ENCODE data around the gene RNASET2. TPM values are rescaled to one million over a fixed set of nuclear protein-coding genes. Genes with fewer than 3 reads are reported as not detected.

RNASET2 gene
- total and polyA plus RNA-seq, 10 of the 15 experiments (the other 5 are each of a cell fraction or from before 2014, with no cell fraction given) = 5.5 to 225 (median 50.2) TPM

DNA sequence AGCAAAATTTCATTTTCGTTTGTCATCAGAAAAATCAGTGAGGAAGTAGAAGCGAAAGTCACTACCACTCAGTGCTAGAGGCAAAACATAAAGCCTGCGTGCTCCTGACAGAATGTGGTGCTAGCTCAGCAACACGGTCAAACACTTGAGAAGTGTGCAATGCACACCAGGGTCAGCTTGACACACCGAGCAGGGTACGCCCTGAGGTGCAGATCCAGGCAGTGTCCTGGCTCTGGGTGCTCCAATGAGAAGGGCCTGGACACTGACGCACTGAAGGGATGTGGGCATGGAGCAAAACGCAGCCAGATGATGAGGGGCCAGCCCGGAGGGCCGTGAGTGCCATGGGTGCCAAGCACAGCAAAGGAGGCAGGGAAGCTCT is 5.9 kb downstream of the RNASET2 start:
- peak; percentile 68 for ATAC-seq
- Histone ChIP-seq H3K36me3 (ENCODE audit: control insufficient read depth in 2 of 2, insufficient read depth in 2 of 2, low read length in 1 of 2) (peaks cover 18 to 20% of the 10 kb centered on the region in 2 experiments), H3K9me3 (replicated peaks; ENCODE audit: control insufficient read depth, insufficient read depth, low read length) (no peaks in the 10 kb centered on the region), H4K20me1 (ENCODE audit: control insufficient read depth, insufficient read depth) (no peaks in the 10 kb centered on the region), H2AFZ (ENCODE audit: control insufficient read depth, low read depth, low read length) (no peak overlapping the region), H3K79me2 (ENCODE audit: control insufficient read depth, insufficient read depth, low read length) (peaks cover 60% of the 10 kb centered on the region), H3K4me2 (ENCODE audit: control insufficient read depth, insufficient read depth) (peak overlapping the region; percentile 99), H3K4me1 (ENCODE audit: control insufficient read depth, insufficient read depth, low read length) (peaks cover 42% of the 10 kb centered on the region), H3K9ac (ENCODE audit: control insufficient read depth, insufficient read depth, low read length) (peak overlapping the region; percentile 69), H3K4me3 (peak overlapping the region; percentile 71), H3K27ac (ENCODE audit: control insufficient read depth, insufficient read depth) (peak overlapping the region; percentile 96), H3K27me3 (replicated peaks in 1 of 2; ENCODE audit: control insufficient read depth in 2 of 2, insufficient read depth in 2 of 2, low read length in 1 of 2) (no peaks in the 10 kb centered on the region)
- DNase-seq (ENCODE audit: low read depth, low spot score) = no peak
- no TSS peak for BruUV-seq (replicated peaks)
- ChIA-PET CTCF (interaction anchor here (0.8 to 5.0 kb wide), 9 partner anchors 9 to 191 kb away, joined by 3 to 26 read pairs (median 11); partner anchors contain the start of genes CCR6 and CEP43), POLR2A (interaction anchor here (0.6 to 1.8 kb wide), 7 partner anchors 9 to 163 kb away, joined by 3 to 6 read pairs (median 3); partner anchors contain the start of gene CEP43), SMC1A (ENCODE audit: uncharacterized antibody, unreplicated experiment) (interaction anchor here (0.9 to 4.4 kb wide), 15 partner anchors 9 to 191 kb away, joined by 3 to 19 read pairs (median 7); partner anchors contain the start of genes CCR6 and CEP43), RAD21 (ENCODE audit: unreplicated experiment) (interaction anchor here (0.8 to 8.0 kb wide), 9 partner anchors 8 to 191 kb away, joined by 3 to 79 read pairs (median 5); no protein-coding TSS in a partner anchor)
- in situ Hi-C loops (cut with MboI) (no loop called here), intact Hi-C loops (cut with micrococcal nuclease; ENCODE audit: unreplicated experiment) (loop anchor here (2.0 to 10.0 kb wide), 6 partner anchors 38 to 202 kb away; partner anchors contain the start of genes CCR6 and CEP43)
- 2% methylated on average over 10 of the region's 10 CpGs for WGBS (ENCODE audit: insufficient coverage, insufficient replicate concordance, low lambda C conversion rate, missing lambda C conversion rate)
- FAIRE-seq = peak; percentile 90
- TF ChIP-seq MXI1 (IDR thresholded peaks at IDR 0.05; ENCODE audit: low read depth, low read length) (0 out of 2 replicates have a peak, but pooled peaks have one; percentile 69), SPI1 (IDR thresholded peaks at IDR 0.05; ENCODE audit: borderline replicate concordance, insufficient read depth, low read depth, low read length) (peak; percentile 86), NR2C2 (IDR thresholded peaks at IDR 0.05; ENCODE audit: borderline replicate concordance, control insufficient read depth, insufficient read length, low read depth) (no peak), TCF7 (IDR thresholded peaks at IDR 0.05; ENCODE audit: borderline replicate concordance) (no peak), RUNX3 (IDR thresholded peaks at IDR 0.05; ENCODE audit: low read length) (peak; percentile 10; the same call in 1 of the 2 replicates), ETV6 (conservative IDR thresholded peaks at IDR 0.05 in 1 of 2, IDR thresholded peaks at IDR 0.05 in 1 of 2; ENCODE audit: borderline replicate concordance in 1 of 2, low read depth in 1 of 2) (no peak; a peak in 2 of 4 replicates), EP300 (IDR thresholded peaks at IDR 0.05; ENCODE audit: borderline replicate concordance in 1 of 2, control insufficient read depth in 1 of 2, low read depth in 2 of 2, low read length in 2 of 2) (no peak), YBX1 (IDR thresholded peaks at IDR 0.05) (no peak), HDAC2 (IDR thresholded peaks at IDR 0.05) (no peak), BCL11A (IDR thresholded peaks at IDR 0.05; ENCODE audit: low read depth, low read length) (0 out of 2 replicates have a peak, but pooled peaks have one; percentile 28), CHD1 (IDR thresholded peaks at IDR 0.05; ENCODE audit: low read depth, low read length) (no peak), JUNB (IDR thresholded peaks at IDR 0.05) (peak; percentile 42), ZNF217 (IDR thresholded peaks at IDR 0.05) (no peak), MYB (IDR thresholded peaks at IDR 0.05; ENCODE audit: borderline replicate concordance, low read depth, low read length) (no peak), SMARCA5 (IDR thresholded peaks at IDR 0.05) (0 out of 2 replicates have a peak, but pooled peaks have one; percentile 12), IRF4 (IDR thresholded peaks at IDR 0.05; ENCODE audit: low read depth, low read length) (peak; percentile 57; the same call in 1 of the 2 replicates), SREBF1 (IDR thresholded peaks at IDR 0.05; ENCODE audit: low read length) (no peak), PAX5 (IDR thresholded peaks at IDR 0.05; ENCODE audit: borderline replicate concordance, low read depth, low read length) (peak; percentile 14; the same call in 1 of the 2 replicates), LARP7 (IDR thresholded peaks at IDR 0.05) (0 out of 2 replicates have a peak, but pooled peaks have one; percentile 48)
- TF ChIP-seq, protein P1, sequence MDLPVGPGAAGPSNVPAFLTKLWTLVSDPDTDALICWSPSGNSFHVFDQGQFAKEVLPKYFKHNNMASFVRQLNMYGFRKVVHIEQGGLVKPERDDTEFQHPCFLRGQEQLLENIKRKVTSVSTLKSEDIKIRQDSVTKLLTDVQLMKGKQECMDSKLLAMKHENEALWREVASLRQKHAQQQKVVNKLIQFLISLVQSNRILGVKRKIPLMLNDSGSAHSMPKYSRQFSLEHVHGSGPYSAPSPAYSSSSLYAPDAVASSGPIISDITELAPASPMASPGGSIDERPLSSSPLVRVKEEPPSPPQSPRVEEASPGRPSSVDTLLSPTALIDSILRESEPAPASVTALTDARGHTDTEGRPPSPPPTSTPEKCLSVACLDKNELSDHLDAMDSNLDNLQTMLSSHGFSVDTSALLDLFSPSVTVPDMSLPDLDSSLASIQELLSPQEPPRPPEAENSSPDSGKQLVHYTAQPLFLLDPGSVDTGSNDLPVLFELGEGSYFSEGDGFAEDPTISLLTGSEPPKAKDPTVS (IDR thresholded peaks at IDR 0.05; ENCODE audit: low read depth, low read length) = no peak
- TF ChIP-seq, protein P2, sequence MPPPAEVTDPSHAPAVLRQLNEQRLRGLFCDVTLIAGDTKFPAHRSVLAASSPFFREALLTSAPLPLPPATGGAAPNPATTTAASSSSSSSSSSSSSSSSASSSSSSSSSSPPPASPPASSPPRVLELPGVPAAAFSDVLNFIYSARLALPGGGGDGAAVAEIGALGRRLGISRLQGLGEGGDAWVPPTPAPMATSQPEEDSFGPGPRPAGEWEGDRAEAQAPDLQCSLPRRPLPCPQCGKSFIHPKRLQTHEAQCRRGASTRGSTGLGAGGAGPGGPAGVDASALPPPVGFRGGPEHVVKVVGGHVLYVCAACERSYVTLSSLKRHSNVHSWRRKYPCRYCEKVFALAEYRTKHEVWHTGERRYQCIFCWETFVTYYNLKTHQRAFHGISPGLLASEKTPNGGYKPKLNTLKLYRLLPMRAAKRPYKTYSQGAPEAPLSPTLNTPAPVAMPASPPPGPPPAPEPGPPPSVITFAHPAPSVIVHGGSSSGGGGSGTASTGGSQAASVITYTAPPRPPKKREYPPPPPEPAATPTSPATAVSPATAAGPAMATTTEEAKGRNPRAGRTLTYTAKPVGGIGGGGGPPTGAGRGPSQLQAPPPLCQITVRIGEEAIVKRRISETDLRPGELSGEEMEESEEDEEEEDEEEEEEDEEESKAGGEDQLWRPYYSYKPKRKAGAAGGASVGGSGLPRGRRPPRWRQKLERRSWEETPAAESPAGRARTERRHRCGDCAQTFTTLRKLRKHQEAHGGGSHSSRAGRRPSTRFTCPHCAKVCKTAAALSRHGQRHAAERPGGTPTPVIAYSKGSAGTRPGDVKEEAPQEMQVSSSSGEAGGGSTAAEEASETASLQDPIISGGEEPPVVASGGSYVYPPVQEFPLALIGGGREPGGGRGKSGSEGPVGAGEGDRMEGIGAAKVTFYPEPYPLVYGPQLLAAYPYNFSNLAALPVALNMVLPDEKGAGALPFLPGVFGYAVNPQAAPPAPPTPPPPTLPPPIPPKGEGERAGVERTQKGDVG (CRISPR knock-in tag; IDR thresholded peaks at IDR 0.05) = no peak

Measured in GM12878 (cell line).